ENCODE data around the gene NDOR1.
"Not testable (repeated sequence)": the region's sequence is repeated elsewhere in the genome, so short reads cannot be mapped to it uniquely, and the experiment has no call there.

NDOR1 gene

GRCh38 chr9:137243266-137243625 is 37.7 kb downstream of the NDOR1 start:
- Histone ChIP-seq H3K79me2 (ENCODE audit: control insufficient read depth, insufficient read depth, low read length, unreplicated experiment) (peaks cover 37% of the 10 kb centered on the region), H3K4me3 (ENCODE audit: low read depth, low read length) (peak overlapping the region; percentile 99; the same call in 1 of the 2 replicates), H3K4me1 (ENCODE audit: control insufficient read depth, insufficient read depth, low read length, unreplicated experiment) (peaks cover 28% of the 10 kb centered on the region), H3K36me3 (ENCODE audit: insufficient read depth, low read length) (peaks cover 15% of the 10 kb centered on the region; the same call in 1 of the 2 replicates)
- H2AFZ ChIP-seq (ENCODE audit: low read length, unreplicated experiment); H3K27ac ChIP-seq (ENCODE audit: low read depth, low read length); H3K27me3 ChIP-seq (ENCODE audit: insufficient read depth, low read length): not testable (repeated sequence)

GRCh38 chr9:137243626-137244485 is 38.4 kb downstream of the NDOR1 start:
- H2AFZ ChIP-seq (ENCODE audit: low read length, unreplicated experiment), result no peak overlapping the region
- no peak overlapping the region for H3K27ac ChIP-seq (ENCODE audit: low read depth, low read length)
- H3K4me1 ChIP-seq (ENCODE audit: control insufficient read depth, insufficient read depth, low read length, unreplicated experiment), result peaks cover 22% of the 10 kb centered on the region
- H3K79me2 ChIP-seq (ENCODE audit: control insufficient read depth, insufficient read depth, low read length, unreplicated experiment), result peaks cover 31% of the 10 kb centered on the region
- H3K36me3 ChIP-seq (ENCODE audit: insufficient read depth, low read length), result peaks cover 15% of the 10 kb centered on the region; the same call in 1 of the 2 replicates
- peak overlapping the region; percentile 99; the same call in 1 of the 2 replicates for H3K4me3 ChIP-seq (ENCODE audit: low read depth, low read length)
- no peaks in the 10 kb centered on the region for H3K27me3 ChIP-seq (ENCODE audit: insufficient read depth, low read length)

- H3K4me3 ChIP-seq (ENCODE audit: low read depth, low read length), result no peak overlapping the region
- H3K27ac ChIP-seq (ENCODE audit: low read depth, low read length), result no peak overlapping the region
- peaks cover 20% of the 10 kb centered on the region for H3K4me1 ChIP-seq (ENCODE audit: control insufficient read depth, insufficient read depth, low read length, unreplicated experiment)
- no peaks in the 10 kb centered on the region for H3K27me3 ChIP-seq (ENCODE audit: insufficient read depth, low read length)
- H3K79me2 ChIP-seq (ENCODE audit: control insufficient read depth, insufficient read depth, low read length, unreplicated experiment), result peaks cover 28% of the 10 kb centered on the region
- H3K36me3 ChIP-seq (ENCODE audit: insufficient read depth, low read length), result peaks cover 15% of the 10 kb centered on the region; the same call in 1 of the 2 replicates
- H2AFZ ChIP-seq (ENCODE audit: low read length, unreplicated experiment), result no peak overlapping the region
Observed at GRCh38 chr9:137244486-137245449, 39.3 kb downstream of the NDOR1 start.

GRCh38 chr9:137245450-137246421 is 40.2 kb downstream of the NDOR1 start:
- Histone ChIP-seq H3K4me3 (ENCODE audit: low read depth, low read length) (no peak overlapping the region), H3K79me2 (ENCODE audit: control insufficient read depth, insufficient read depth, low read length, unreplicated experiment) (peaks cover 28% of the 10 kb centered on the region), H3K4me1 (ENCODE audit: control insufficient read depth, insufficient read depth, low read length, unreplicated experiment) (peaks cover 20% of the 10 kb centered on the region), H3K36me3 (ENCODE audit: insufficient read depth, low read length) (peaks cover 15% of the 10 kb centered on the region; the same call in 1 of the 2 replicates), H3K27ac (ENCODE audit: low read depth, low read length) (no peak overlapping the region), H3K27me3 (ENCODE audit: insufficient read depth, low read length) (no peaks in the 10 kb centered on the region), H2AFZ (ENCODE audit: low read length, unreplicated experiment) (no peak overlapping the region)

- Histone ChIP-seq H3K27ac (ENCODE audit: low read depth, low read length) (no peak overlapping the region), H2AFZ (ENCODE audit: low read length, unreplicated experiment) (no peak overlapping the region), H3K79me2 (ENCODE audit: control insufficient read depth, insufficient read depth, low read length, unreplicated experiment) (peaks cover 19% of the 10 kb centered on the region), H3K27me3 (ENCODE audit: insufficient read depth, low read length) (no peaks in the 10 kb centered on the region), H3K4me3 (ENCODE audit: low read depth, low read length) (no peak overlapping the region), H3K36me3 (ENCODE audit: insufficient read depth, low read length) (peaks cover 7% of the 10 kb centered on the region; the same call in 1 of the 2 replicates), H3K4me1 (ENCODE audit: control insufficient read depth, insufficient read depth, low read length, unreplicated experiment) (peaks cover 20% of the 10 kb centered on the region)
Observed at GRCh38 chr9:137247135-137247915, 41.8 kb downstream of the NDOR1 start.

- Histone ChIP-seq H3K27me3 (ENCODE audit: insufficient read depth, low read length) (no peaks in the 10 kb centered on the region), H3K4me1 (ENCODE audit: control insufficient read depth, insufficient read depth, low read length, unreplicated experiment) (peaks cover 15% of the 10 kb centered on the region), H3K4me3 (ENCODE audit: low read depth, low read length) (no peak overlapping the region), H3K79me2 (ENCODE audit: control insufficient read depth, insufficient read depth, low read length, unreplicated experiment) (peaks cover 14% of the 10 kb centered on the region), H3K36me3 (ENCODE audit: insufficient read depth, low read length) (peaks cover 3% of the 10 kb centered on the region; the same call in 1 of the 2 replicates), H2AFZ (ENCODE audit: low read length, unreplicated experiment) (no peak overlapping the region), H3K27ac (ENCODE audit: low read depth, low read length) (no peak overlapping the region)
Observed at GRCh38 chr9:137247916-137248175, 42.3 kb downstream of the NDOR1 start.

- no peak overlapping the region for H3K27ac ChIP-seq (ENCODE audit: low read depth, low read length)
- peaks cover 5% of the 10 kb centered on the region for H3K4me1 ChIP-seq (ENCODE audit: control insufficient read depth, insufficient read depth, low read length, unreplicated experiment)
- no peaks in the 10 kb centered on the region for H3K36me3 ChIP-seq (ENCODE audit: insufficient read depth, low read length)
- no peaks in the 10 kb centered on the region for H3K27me3 ChIP-seq (ENCODE audit: insufficient read depth, low read length)
- no peak overlapping the region for H3K4me3 ChIP-seq (ENCODE audit: low read depth, low read length)
- H3K79me2 ChIP-seq (ENCODE audit: control insufficient read depth, insufficient read depth, low read length, unreplicated experiment), result peaks cover 2% of the 10 kb centered on the region
- H2AFZ ChIP-seq (ENCODE audit: low read length, unreplicated experiment), result no peak overlapping the region
Observed at GRCh38 chr9:137250329-137251193, 45.1 kb downstream of the NDOR1 start.

GRCh38 chr9:137251194-137251461 is 45.6 kb downstream of the NDOR1 start, which contains the start of gene STPG3:
Gene STPG3 (plus strand): TSS chr9:137251286. CDS start chr9:137251287, 1 bp downstream.
- Histone ChIP-seq H3K79me2 (ENCODE audit: control insufficient read depth, insufficient read depth, low read length, unreplicated experiment) (peaks cover 8% of the 10 kb centered on the region), H3K27ac (ENCODE audit: low read depth, low read length) (no peak within 1 kb of the TSS), H3K27me3 (ENCODE audit: insufficient read depth, low read length) (no peaks in the 10 kb centered on the region), H2AFZ (ENCODE audit: low read length, unreplicated experiment) (no peak within 1 kb of the TSS), H3K4me3 (ENCODE audit: low read depth, low read length) (no peak within 1 kb of the TSS), H3K36me3 (ENCODE audit: insufficient read depth, low read length) (no peaks in the 10 kb centered on the region), H3K4me1 (ENCODE audit: control insufficient read depth, insufficient read depth, low read length, unreplicated experiment) (peaks cover 5% of the 10 kb centered on the region)

Data from ACC112 (cell line).